Esophagus mucosa (tissue), 1 donor: ENCODE measurements around the gene GRB10. TPM values are rescaled to one million over a fixed set of nuclear protein-coding genes. Genes with fewer than 3 reads are reported as not detected.

Experiments used
- ATAC-seq: fragments of 200-7000 bp; cut with Tn5 transposase; one replicate; pipeline ENCODE4 v1.9.1; 2020
- total RNA-seq: library from RNA; stranded (reverse); gene quantifications from one replicate; pipeline ENCODE4 v1.2.4, GENCODE V29; 2023
- donor health status: DM: yes; HTN: yes; CAD: no.

The GRB10 gene
- total RNA-seq, 1 donor from 2014 or later, result 14.2 TPM

GRCh38 chr7:50540785-50541579, 241.7 kb downstream of the GRB10 start:
- no peak for ATAC-seq

Other genes with a start within 250 kb of the GRB10 start
- gene DDC, start 217.5 kb downstream of the GRB10 start, total RNA-seq, result not detected